HG02884 (cell line): ENCODE results near the gene RNF212B.
"Not testable (repeated sequence)": the region's sequence is repeated elsewhere in the genome, so short reads cannot be mapped to it uniquely, and the experiment has no call there.

Experiments
- ATAC-seq: cut with Tn5 transposase; IDR thresholded peaks from one replicate; pipeline ENCODE4 v1.9.1; 2021; ENCODE audit warnings: mild to moderate bottlenecking, moderate library complexity; ENCODE audit not compliant: unreplicated experiment

The RNF212B gene

GRCh38 chr14:23237772-23238594 is at the start of gene RNF212B:
Gene RNF212B, plus strand, starts transcription at chr14:23237936. Its CDS starts 2,410 bp downstream, at chr14:23240346.
- ATAC-seq: no peak

GRCh38 chr14:23193432-23193831 is 44.3 kb upstream of the RNF212B start:
- no peak for ATAC-seq

GRCh38 chr14:23195552-23196101 is 42.1 kb upstream of the RNF212B start:
- no peak for ATAC-seq

- not testable (repeated sequence) for ATAC-seq
These were observed 41.2 kb upstream of the RNF212B start for GRCh38 chr14:23196487-23196886.

- ATAC-seq: not testable (repeated sequence)
These were observed 38.6 kb upstream of the RNF212B start for GRCh38 chr14:23199141-23199540.

- ATAC-seq: no peak
These were observed 35.7 kb upstream of the RNF212B start for GRCh38 chr14:23202001-23202400.

- ATAC-seq: no peak
These were observed 31.2 kb upstream of the RNF212B start for GRCh38 chr14:23206422-23207145.

GRCh38 chr14:23207146-23207540 is 30.6 kb upstream of the RNF212B start:
- ATAC-seq: no peak

- no peak for ATAC-seq
These were observed 29.4 kb upstream of the RNF212B start for GRCh38 chr14:23208324-23208723.

GRCh38 chr14:23209651-23210423 is 27.9 kb upstream of the RNF212B start:
- ATAC-seq: no peak

GRCh38 chr14:23215421-23215820 is 22.3 kb upstream of the RNF212B start:
- ATAC-seq: no peak

GRCh38 chr14:23217032-23218020 is 20.4 kb upstream of the RNF212B start:
- ATAC-seq: no peak

GRCh38 chr14:23219075-23219474 is 18.7 kb upstream of the RNF212B start:
- ATAC-seq: no peak

GRCh38 chr14:23224958-23225357 is 12.8 kb upstream of the RNF212B start:
- ATAC-seq: not testable (repeated sequence)

GRCh38 chr14:23227566-23227965 is 10.2 kb upstream of the RNF212B start:
- ATAC-seq: no peak

GRCh38 chr14:23228812-23229211 is 8.9 kb upstream of the RNF212B start:
- no peak for ATAC-seq

- not testable (repeated sequence) for ATAC-seq
These were observed 5.4 kb upstream of the RNF212B start for GRCh38 chr14:23232241-23232808.

GRCh38 chr14:23240661-23241060 is 2.9 kb downstream of the RNF212B start:
- no peak for ATAC-seq

GRCh38 chr14:23241061-23241715 is 3.5 kb downstream of the RNF212B start:
- not testable (repeated sequence) for ATAC-seq
